Measurements from ENCODE around the gene ELN.

ELN gene

DNA sequence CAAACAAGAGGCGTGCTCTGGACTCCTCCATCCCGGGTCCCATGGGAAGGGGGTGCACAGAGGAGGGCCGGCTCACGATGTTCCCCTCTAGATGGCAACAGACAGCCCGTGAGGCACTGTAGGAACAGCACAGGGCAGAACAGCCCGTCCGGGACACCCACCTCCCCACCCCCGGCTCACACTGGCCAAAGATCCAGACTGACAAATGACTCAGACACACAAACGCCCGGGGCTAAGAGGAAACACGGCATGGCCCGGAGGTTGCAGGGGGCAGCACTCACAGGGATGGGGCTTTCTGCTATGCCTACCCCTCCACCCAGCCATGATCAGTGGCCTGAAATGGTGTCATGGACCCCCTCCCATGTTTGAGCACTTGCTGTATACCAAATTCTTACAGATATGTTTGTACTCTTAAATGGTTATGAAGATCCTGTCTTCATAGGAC lies 4.9 kb upstream of the ELN start:
- no peaks in the 10 kb centered on the region for H3K9me3 ChIP-seq (ENCODE audit: severe bottlenecking)
- TF ChIP-seq, protein P1, sequence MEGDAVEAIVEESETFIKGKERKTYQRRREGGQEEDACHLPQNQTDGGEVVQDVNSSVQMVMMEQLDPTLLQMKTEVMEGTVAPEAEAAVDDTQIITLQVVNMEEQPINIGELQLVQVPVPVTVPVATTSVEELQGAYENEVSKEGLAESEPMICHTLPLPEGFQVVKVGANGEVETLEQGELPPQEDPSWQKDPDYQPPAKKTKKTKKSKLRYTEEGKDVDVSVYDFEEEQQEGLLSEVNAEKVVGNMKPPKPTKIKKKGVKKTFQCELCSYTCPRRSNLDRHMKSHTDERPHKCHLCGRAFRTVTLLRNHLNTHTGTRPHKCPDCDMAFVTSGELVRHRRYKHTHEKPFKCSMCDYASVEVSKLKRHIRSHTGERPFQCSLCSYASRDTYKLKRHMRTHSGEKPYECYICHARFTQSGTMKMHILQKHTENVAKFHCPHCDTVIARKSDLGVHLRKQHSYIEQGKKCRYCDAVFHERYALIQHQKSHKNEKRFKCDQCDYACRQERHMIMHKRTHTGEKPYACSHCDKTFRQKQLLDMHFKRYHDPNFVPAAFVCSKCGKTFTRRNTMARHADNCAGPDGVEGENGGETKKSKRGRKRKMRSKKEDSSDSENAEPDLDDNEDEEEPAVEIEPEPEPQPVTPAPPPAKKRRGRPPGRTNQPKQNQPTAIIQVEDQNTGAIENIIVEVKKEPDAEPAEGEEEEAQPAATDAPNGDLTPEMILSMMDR (IDR thresholded peaks at IDR 0.05; ENCODE audit: poor library complexity, severe bottlenecking) = peak; percentile 30
- DNase-seq (ENCODE audit: low spot score) (peak; percentile 75), ATAC-seq (ENCODE audit: low read depth) (peak; percentile 82)
- no peaks in the 10 kb centered on the region for H3K36me3 ChIP-seq (ENCODE audit: low read depth)
- peaks cover 11% of the 10 kb centered on the region for H3K4me1 ChIP-seq (ENCODE audit: insufficient read depth, poor library complexity, severe bottlenecking)
- no peak overlapping the region for H3K27ac ChIP-seq (ENCODE audit: poor library complexity, severe bottlenecking)
- no peak overlapping the region for H3K4me3 ChIP-seq (ENCODE audit: severe bottlenecking)
- no peaks in the 10 kb centered on the region for H3K27me3 ChIP-seq (ENCODE audit: insufficient read depth, poor library complexity, severe bottlenecking)

DNA sequence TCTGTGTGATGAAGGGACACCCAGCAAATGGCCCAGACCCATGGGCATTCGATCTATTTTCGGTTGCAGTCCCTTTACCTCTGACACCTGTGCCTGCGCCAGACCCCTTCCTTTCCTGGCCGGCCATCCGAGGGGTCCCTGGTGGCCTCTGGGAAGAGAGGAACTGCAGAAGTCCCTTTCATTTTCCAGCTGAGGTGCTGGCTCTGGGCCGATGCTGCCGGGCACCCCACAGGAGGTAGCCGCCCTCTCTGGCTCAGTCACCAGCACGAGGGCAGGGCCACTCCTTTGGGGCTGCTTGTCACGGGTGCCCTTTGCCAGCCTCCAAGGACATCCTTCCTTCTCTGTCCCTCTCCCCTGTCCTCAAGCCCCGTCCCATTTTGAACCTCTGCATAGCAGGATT lies 4.2 kb upstream of the ELN start:
- no peak overlapping the region for H3K27ac ChIP-seq (ENCODE audit: poor library complexity, severe bottlenecking)
- no peaks in the 10 kb centered on the region for H3K9me3 ChIP-seq (ENCODE audit: severe bottlenecking)
- no peak for ATAC-seq (ENCODE audit: low read depth)
- no peaks in the 10 kb centered on the region for H3K27me3 ChIP-seq (ENCODE audit: insufficient read depth, poor library complexity, severe bottlenecking)
- no peaks in the 10 kb centered on the region for H3K36me3 ChIP-seq (ENCODE audit: low read depth)
- no peak for DNase-seq (ENCODE audit: low spot score)
- no peak overlapping the region for H3K4me3 ChIP-seq (ENCODE audit: severe bottlenecking)
- H3K4me1 ChIP-seq (ENCODE audit: insufficient read depth, poor library complexity, severe bottlenecking) = peaks cover 11% of the 10 kb centered on the region
- TF ChIP-seq, protein P1 (IDR thresholded peaks at IDR 0.05; ENCODE audit: poor library complexity, severe bottlenecking) = no peak

DNA sequence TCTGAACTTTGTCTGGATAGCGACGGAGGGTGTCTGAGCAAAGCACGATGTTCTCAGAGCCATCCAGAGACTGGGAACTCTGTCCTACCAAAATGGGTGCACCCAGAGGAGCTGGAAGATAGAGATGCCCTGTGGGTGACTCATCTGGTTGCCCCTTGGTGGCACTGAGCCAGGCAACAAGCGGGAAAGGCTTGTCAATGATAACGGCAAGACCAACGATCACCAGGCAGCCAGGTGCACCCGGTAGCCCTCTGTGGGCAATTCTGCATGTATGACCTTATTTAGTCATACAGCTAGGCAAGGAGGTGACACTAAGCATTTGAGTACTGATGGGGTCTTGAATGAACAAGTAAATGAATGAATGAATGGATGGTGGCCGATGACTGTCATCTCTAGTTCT lies 2.8 kb upstream of the ELN start:
- TF ChIP-seq, protein P1 (IDR thresholded peaks at IDR 0.05; ENCODE audit: poor library complexity, severe bottlenecking) = no peak
- peaks cover 11% of the 10 kb centered on the region for H3K4me1 ChIP-seq (ENCODE audit: insufficient read depth, poor library complexity, severe bottlenecking)
- H3K4me3 ChIP-seq (ENCODE audit: severe bottlenecking) = no peak overlapping the region
- H3K27me3 ChIP-seq (ENCODE audit: insufficient read depth, poor library complexity, severe bottlenecking) = no peaks in the 10 kb centered on the region
- no peaks in the 10 kb centered on the region for H3K36me3 ChIP-seq (ENCODE audit: low read depth)
- H3K9me3 ChIP-seq (ENCODE audit: severe bottlenecking) = no peaks in the 10 kb centered on the region
- no peak overlapping the region for H3K27ac ChIP-seq (ENCODE audit: poor library complexity, severe bottlenecking)
- ATAC-seq (ENCODE audit: low read depth) (no peak), DNase-seq (ENCODE audit: low spot score) (peak; percentile 59)

DNA sequence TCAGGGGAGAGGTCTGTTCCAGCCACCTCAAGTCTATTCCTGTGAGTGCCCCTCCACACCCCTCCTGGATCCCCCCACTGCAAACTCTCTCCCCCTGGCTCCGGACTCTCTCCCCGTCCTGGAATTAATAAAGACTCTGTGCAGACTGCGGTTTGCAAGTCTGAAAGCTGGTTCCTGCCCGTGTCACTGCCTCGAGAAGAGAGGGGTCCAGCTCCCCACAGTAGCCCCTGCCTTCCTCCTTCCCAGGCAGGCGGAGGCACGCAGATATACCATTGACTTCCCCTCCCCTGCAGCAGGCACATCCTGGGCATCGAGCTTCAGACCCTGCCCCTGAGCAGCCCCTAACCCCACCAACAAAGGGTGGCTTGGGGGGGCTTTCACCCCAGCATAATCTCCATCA lies 2.2 kb upstream of the ELN start:
- TF ChIP-seq, protein P1 (IDR thresholded peaks at IDR 0.05; ENCODE audit: poor library complexity, severe bottlenecking) = no peak

DNA sequence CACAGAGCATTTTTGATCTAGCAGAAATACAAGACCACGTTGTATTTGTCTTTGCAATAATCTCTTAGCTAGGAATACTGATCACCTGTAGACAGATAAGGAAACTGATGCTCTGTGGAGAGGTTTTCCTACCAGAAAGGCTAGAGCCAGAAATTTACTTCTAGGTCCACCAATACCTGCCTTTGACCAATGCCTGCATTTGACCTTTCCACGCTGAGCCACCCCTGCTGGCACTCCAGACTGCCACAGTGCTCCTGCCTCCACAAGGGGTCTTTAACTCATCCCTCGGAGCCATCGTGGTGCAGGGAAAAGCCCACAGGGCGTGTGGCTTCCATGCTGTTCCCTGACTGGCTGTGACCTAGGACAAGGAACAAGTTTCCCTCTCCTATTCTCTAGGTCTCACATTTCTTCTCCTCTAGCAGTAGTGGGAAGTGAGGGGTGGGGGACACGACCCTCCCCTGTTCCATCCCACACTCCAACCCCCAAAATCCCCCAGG lies 1.5 kb upstream of the ELN start:
- no peak overlapping the region for H3K4me3 ChIP-seq (ENCODE audit: severe bottlenecking)
- no peaks in the 10 kb centered on the region for H3K36me3 ChIP-seq (ENCODE audit: low read depth)
- no peak overlapping the region for H3K27ac ChIP-seq (ENCODE audit: poor library complexity, severe bottlenecking)
- H3K9me3 ChIP-seq (ENCODE audit: severe bottlenecking) = no peaks in the 10 kb centered on the region
- ATAC-seq (ENCODE audit: low read depth) = no peak
- H3K4me1 ChIP-seq (ENCODE audit: insufficient read depth, poor library complexity, severe bottlenecking) = peaks cover 12% of the 10 kb centered on the region
- DNase-seq (ENCODE audit: low spot score) = no peak
- TF ChIP-seq, protein P1 (IDR thresholded peaks at IDR 0.05; ENCODE audit: poor library complexity, severe bottlenecking) = no peak
- H3K27me3 ChIP-seq (ENCODE audit: insufficient read depth, poor library complexity, severe bottlenecking) = no peaks in the 10 kb centered on the region

More for the DNA sequence above, 2.2 kb upstream of the ELN start:
- H3K9me3 ChIP-seq (ENCODE audit: severe bottlenecking) = no peaks in the 10 kb centered on the region
- DNase-seq (ENCODE audit: low spot score) (no peak), ATAC-seq (ENCODE audit: low read depth) (no peak)
- H3K36me3 ChIP-seq (ENCODE audit: low read depth) = no peaks in the 10 kb centered on the region
- no peak overlapping the region for H3K27ac ChIP-seq (ENCODE audit: poor library complexity, severe bottlenecking)
- no peaks in the 10 kb centered on the region for H3K27me3 ChIP-seq (ENCODE audit: insufficient read depth, poor library complexity, severe bottlenecking)
- no peak overlapping the region for H3K4me3 ChIP-seq (ENCODE audit: severe bottlenecking)
- H3K4me1 ChIP-seq (ENCODE audit: insufficient read depth, poor library complexity, severe bottlenecking) = peaks cover 11% of the 10 kb centered on the region
